Measurements from ENCODE around the gene SERPING1. TPM values are rescaled to one million over a fixed set of nuclear protein-coding genes. Genes with fewer than 3 reads are reported as not detected.

Gene SERPING1
- total and polyA plus RNA-seq, 2 donors (not counting 1 experiment from before 2014, with no cell fraction given): 17.2 to 117 TPM

DNA sequence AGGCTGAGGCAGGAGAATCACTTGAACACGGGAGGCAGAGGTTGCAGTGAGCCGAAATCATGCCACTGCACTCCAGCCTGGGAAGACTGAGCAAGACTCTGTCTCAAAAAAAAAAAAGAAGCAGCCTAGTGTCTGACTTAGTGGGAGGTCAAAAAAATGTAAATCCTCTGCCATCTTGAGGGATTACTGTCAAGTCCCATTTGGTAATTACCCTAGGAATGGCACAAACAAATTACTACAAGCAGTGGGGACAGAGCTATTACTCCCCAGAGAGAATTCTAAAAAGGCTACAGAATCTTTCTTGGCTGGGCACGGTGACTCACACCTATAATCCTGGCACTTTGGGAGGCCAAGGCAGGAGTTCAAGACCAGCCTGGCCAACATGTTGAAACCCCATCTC is 3.8 kb downstream of the SERPING1 start:
- no peak overlapping the region for H3K9ac ChIP-seq (ENCODE audit: insufficient read depth, low read length)
- H3K4me2 ChIP-seq (ENCODE audit: extremely low read depth, insufficient read depth, low read length): no peak overlapping the region
- no peaks in the 10 kb centered on the region for H3K27me3 ChIP-seq (ENCODE audit: control insufficient read depth, insufficient read depth, low read length)
- no peaks in the 10 kb centered on the region for H3K9me3 ChIP-seq (ENCODE audit: control insufficient read depth, insufficient read depth, low read depth, low read length)
- no peak for DNase-seq (ENCODE audit: low read depth in 2 of 2)
- peaks cover 2% of the 10 kb centered on the region for H3K36me3 ChIP-seq (ENCODE audit: control insufficient read depth, insufficient read depth, low read length)
- TF ChIP-seq EZH2 (IDR thresholded peaks at IDR 0.05; ENCODE audit: low read length, missing control alignments): no peak
- TF ChIP-seq, protein P1, sequence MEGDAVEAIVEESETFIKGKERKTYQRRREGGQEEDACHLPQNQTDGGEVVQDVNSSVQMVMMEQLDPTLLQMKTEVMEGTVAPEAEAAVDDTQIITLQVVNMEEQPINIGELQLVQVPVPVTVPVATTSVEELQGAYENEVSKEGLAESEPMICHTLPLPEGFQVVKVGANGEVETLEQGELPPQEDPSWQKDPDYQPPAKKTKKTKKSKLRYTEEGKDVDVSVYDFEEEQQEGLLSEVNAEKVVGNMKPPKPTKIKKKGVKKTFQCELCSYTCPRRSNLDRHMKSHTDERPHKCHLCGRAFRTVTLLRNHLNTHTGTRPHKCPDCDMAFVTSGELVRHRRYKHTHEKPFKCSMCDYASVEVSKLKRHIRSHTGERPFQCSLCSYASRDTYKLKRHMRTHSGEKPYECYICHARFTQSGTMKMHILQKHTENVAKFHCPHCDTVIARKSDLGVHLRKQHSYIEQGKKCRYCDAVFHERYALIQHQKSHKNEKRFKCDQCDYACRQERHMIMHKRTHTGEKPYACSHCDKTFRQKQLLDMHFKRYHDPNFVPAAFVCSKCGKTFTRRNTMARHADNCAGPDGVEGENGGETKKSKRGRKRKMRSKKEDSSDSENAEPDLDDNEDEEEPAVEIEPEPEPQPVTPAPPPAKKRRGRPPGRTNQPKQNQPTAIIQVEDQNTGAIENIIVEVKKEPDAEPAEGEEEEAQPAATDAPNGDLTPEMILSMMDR (conservative IDR thresholded peaks at IDR 0.05 in 1 of 2, IDR thresholded peaks at IDR 0.05 in 1 of 2; ENCODE audit: low read depth in 1 of 2, low read length in 2 of 2): no peak
- no peaks in the 10 kb centered on the region for H4K20me1 ChIP-seq (ENCODE audit: control insufficient read depth, extremely low read depth, insufficient read depth, low read length)
- no peak overlapping the region for H3K27ac ChIP-seq (ENCODE audit: insufficient read depth, low read length)
- no peak overlapping the region for H2AFZ ChIP-seq (ENCODE audit: low read length)
- H3K4me3 ChIP-seq (replicated peaks in 1 of 4; ENCODE audit: control extremely low read depth in 1 of 4, insufficient read depth in 1 of 4, low read depth in 3 of 4, low read length in 4 of 4): no peak overlapping the region
- H3K4me1 ChIP-seq (ENCODE audit: control insufficient read depth, extremely low read depth, insufficient read depth, low read length): peaks cover 12% of the 10 kb centered on the region
- no peaks in the 10 kb centered on the region for H3K79me2 ChIP-seq (ENCODE audit: control insufficient read depth, insufficient read depth, low read length)

DNA sequence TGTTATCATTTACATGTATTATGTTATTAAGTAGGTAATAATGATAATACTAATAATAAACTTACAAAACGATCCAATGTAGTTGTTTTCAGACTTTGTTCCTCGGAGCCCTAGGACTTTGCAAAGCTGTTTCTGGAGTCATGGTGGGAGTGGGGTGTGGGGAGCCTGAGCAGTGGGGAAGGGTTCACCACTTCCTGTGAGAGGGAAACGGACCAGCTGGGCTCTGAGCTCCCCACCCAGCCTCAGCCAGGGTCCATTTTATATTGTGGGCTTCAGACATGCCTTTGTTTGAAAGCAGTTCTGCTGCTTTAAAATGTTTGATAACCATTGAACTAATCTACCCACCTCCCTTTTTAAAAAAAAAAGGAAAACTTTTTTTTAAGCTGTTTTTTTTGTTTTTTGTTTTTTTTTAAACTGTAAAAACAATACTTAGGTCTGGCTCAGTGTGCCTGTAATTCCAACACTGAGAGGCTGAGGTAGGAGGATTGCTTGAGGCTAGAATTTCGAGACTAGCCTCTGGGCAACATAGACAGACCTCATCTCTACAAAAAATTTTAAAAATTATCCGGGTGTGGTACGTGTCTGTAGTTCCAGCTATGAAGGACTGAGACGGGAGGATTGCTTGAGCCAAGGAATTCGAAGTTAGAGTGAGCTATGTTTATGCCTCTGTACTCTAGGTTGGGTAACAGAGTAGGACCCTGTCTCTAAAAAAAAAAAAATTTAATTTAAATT is 7.0 kb downstream of the SERPING1 start:
- H3K9ac ChIP-seq (ENCODE audit: insufficient read depth, low read length): no peak overlapping the region
- H3K4me1 ChIP-seq (ENCODE audit: control insufficient read depth, extremely low read depth, insufficient read depth, low read length): peaks cover under 1% of the 10 kb centered on the region
- no peaks in the 10 kb centered on the region for H3K79me2 ChIP-seq (ENCODE audit: control insufficient read depth, insufficient read depth, low read length)
- no peaks in the 10 kb centered on the region for H3K9me3 ChIP-seq (ENCODE audit: control insufficient read depth, insufficient read depth, low read depth, low read length)
- H2AFZ ChIP-seq (ENCODE audit: low read length): no peak overlapping the region
- H3K36me3 ChIP-seq (ENCODE audit: control insufficient read depth, insufficient read depth, low read length): peaks cover 2% of the 10 kb centered on the region
- peak in 1 of 2 donors; percentile 18 for DNase-seq (ENCODE audit: low read depth in 2 of 2)
- H3K4me2 ChIP-seq (ENCODE audit: extremely low read depth, insufficient read depth, low read length): no peak overlapping the region
- H3K4me3 ChIP-seq (replicated peaks in 1 of 4; ENCODE audit: control extremely low read depth in 1 of 4, insufficient read depth in 1 of 4, low read depth in 3 of 4, low read length in 4 of 4): no peak overlapping the region
- TF ChIP-seq EZH2 (IDR thresholded peaks at IDR 0.05; ENCODE audit: low read length, missing control alignments): no peak
- TF ChIP-seq, protein P1 (conservative IDR thresholded peaks at IDR 0.05 in 1 of 2, IDR thresholded peaks at IDR 0.05 in 1 of 2; ENCODE audit: low read depth in 1 of 2, low read length in 2 of 2): no peak
- H3K27ac ChIP-seq (ENCODE audit: insufficient read depth, low read length): no peak overlapping the region
- no peaks in the 10 kb centered on the region for H3K27me3 ChIP-seq (ENCODE audit: control insufficient read depth, insufficient read depth, low read length)
- H4K20me1 ChIP-seq (ENCODE audit: control insufficient read depth, extremely low read depth, insufficient read depth, low read length): no peaks in the 10 kb centered on the region

DNA sequence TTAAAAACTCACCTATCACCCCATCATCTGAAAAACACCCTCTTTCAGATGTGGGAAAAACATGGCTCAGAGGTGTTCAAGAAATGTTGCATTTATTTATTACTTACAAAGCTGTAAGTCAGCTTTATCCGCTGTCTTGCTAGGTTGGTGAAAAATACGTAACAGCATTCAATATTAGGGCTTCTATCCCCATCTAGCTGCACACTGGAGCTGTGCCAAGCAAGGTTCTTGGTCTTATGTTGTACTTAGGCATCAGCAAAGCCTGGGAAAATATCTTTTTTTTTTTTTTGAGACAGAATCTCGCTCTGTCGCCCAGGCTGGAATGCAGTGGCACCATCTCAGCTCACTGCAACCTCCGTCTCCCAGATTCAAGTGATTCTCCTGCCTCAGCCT is 7.5 kb downstream of the SERPING1 start:
- no peak for DNase-seq (ENCODE audit: low read depth in 2 of 2)
- Histone ChIP-seq H3K27ac (ENCODE audit: insufficient read depth, low read length) (no peak overlapping the region), H3K36me3 (ENCODE audit: control insufficient read depth, insufficient read depth, low read length) (peaks cover 2% of the 10 kb centered on the region), H3K4me2 (ENCODE audit: extremely low read depth, insufficient read depth, low read length) (no peak overlapping the region), H3K79me2 (ENCODE audit: control insufficient read depth, insufficient read depth, low read length) (no peaks in the 10 kb centered on the region), H4K20me1 (ENCODE audit: control insufficient read depth, extremely low read depth, insufficient read depth, low read length) (no peaks in the 10 kb centered on the region), H3K27me3 (ENCODE audit: control insufficient read depth, insufficient read depth, low read length) (no peaks in the 10 kb centered on the region), H3K4me3 (replicated peaks in 1 of 4; ENCODE audit: control extremely low read depth in 1 of 4, insufficient read depth in 1 of 4, low read depth in 3 of 4, low read length in 4 of 4) (no peak overlapping the region), H3K4me1 (ENCODE audit: control insufficient read depth, extremely low read depth, insufficient read depth, low read length) (no peaks in the 10 kb centered on the region), H3K9me3 (ENCODE audit: control insufficient read depth, insufficient read depth, low read depth, low read length) (no peaks in the 10 kb centered on the region), H2AFZ (ENCODE audit: low read length) (no peak overlapping the region), H3K9ac (ENCODE audit: insufficient read depth, low read length) (no peak overlapping the region)
- no peak for TF ChIP-seq EZH2 (IDR thresholded peaks at IDR 0.05; ENCODE audit: low read length, missing control alignments)
- TF ChIP-seq, protein P1 (conservative IDR thresholded peaks at IDR 0.05 in 1 of 2, IDR thresholded peaks at IDR 0.05 in 1 of 2; ENCODE audit: low read depth in 1 of 2, low read length in 2 of 2): no peak

Measured in fibroblast of lung (primary cell).